GM23338 (cell line): ENCODE measurements around the gene GPR4. TPM values are rescaled to one million over a fixed set of nuclear protein-coding genes. Genes with fewer than 3 reads are reported as not detected.

Experiments
- ATAC-seq: fragments of 200-7000 bp; cut with Tn5 transposase; 3 replicates; pipeline ENCODE4 v1.9.1; 2020
- DNase-seq: peaks from one replicate; pipeline ENCODE4 v3.0.0-alpha.2; 2015; ENCODE audit warnings: low spot score
- H2AFZ ChIP-seq: fragments of 200-600 bp; sonication (generic); 2 replicates; pipeline ENCODE4 v1.8.0; 2016; ENCODE audit warnings: antibody characterized with exemption, mild to moderate bottlenecking, moderate library complexity
- H3F3A ChIP-seq: fragments of 200-600 bp; sonication (generic); replicated peaks from 2 replicates; pipeline ENCODE4 v1.8.0; 2017; ENCODE audit warnings: antibody characterized with exemption, mixed run types, low read depth
- H3K27ac ChIP-seq: fragments of 200-600 bp; sonication (generic); 2 replicates; pipeline ENCODE4 v1.6.1; 2016; ENCODE audit warnings: low read depth
- H3K27me3 ChIP-seq: fragments of 200-600 bp; sonication (generic); 2 replicates; pipeline ENCODE4 v1.8.0; 2016; ENCODE audit warnings: mild to moderate bottlenecking, mixed run types, moderate library complexity; ENCODE audit not compliant: insufficient read depth
- H3K36me3 ChIP-seq: fragments of 200-600 bp; sonication (generic); 2 replicates; pipeline ENCODE4 v1.8.0; 2016; ENCODE audit warnings: mild to moderate bottlenecking; ENCODE audit not compliant: insufficient read depth
- H3K4me1 ChIP-seq: fragments of 200-600 bp; sonication (generic); 2 replicates; pipeline ENCODE4 v1.8.0; 2016; ENCODE audit warnings: mild to moderate bottlenecking, moderate library complexity; ENCODE audit not compliant: insufficient read depth
- H3K4me2 ChIP-seq: fragments of 200-600 bp; sonication (generic); 2 replicates; pipeline ENCODE4 v1.7.1; 2017; ENCODE audit warnings: mixed run types
- H3K4me3 ChIP-seq: fragments of 200-600 bp; sonication (generic); 2 replicates; pipeline ENCODE4 v1.6.1; 2016; ENCODE audit warnings: mixed run types
- H3K79me2 ChIP-seq: fragments of 200-600 bp; sonication (generic); replicated peaks from 2 replicates; pipeline ENCODE4 v1.8.0; 2017; ENCODE audit warnings: mild to moderate bottlenecking; ENCODE audit not compliant: insufficient read depth
- H3K9me2 ChIP-seq: fragments of 200-600 bp; sonication (generic); 2 replicates; pipeline ENCODE4 v1.8.0; 2017; ENCODE audit not compliant: insufficient read depth
- H4K20me1 ChIP-seq: fragments of 200-600 bp; sonication (generic); replicated peaks from 2 replicates; pipeline ENCODE4 v1.8.0; 2017; ENCODE audit warnings: mild to moderate bottlenecking; ENCODE audit not compliant: insufficient read depth
- H3K27ac Mint-ChIP-seq: 2 replicates; pipeline ENCODE4 v1.8.0; 2020; ENCODE audit warnings: inconsistent platforms, mild to moderate bottlenecking, moderate library complexity, mixed read lengths
- H3K27me3 Mint-ChIP-seq: 3 replicates; pipeline ENCODE4 v1.8.0; 2022; ENCODE audit warnings: low read depth, mild to moderate bottlenecking, moderate library complexity, mixed read lengths, inconsistent platforms; ENCODE audit not compliant: insufficient read depth, poor library complexity
- H3K36me3 Mint-ChIP-seq: 3 replicates; pipeline ENCODE4 v1.8.0; 2021; ENCODE audit warnings: low read depth, mild to moderate bottlenecking, inconsistent platforms, moderate library complexity, mixed read lengths
- H3K4me1 Mint-ChIP-seq: 3 replicates; pipeline ENCODE4 v1.8.0; 2020; ENCODE audit warnings: mild to moderate bottlenecking, inconsistent platforms, mixed read lengths
- H3K4me3 Mint-ChIP-seq: 3 replicates; pipeline ENCODE4 v1.8.0; 2021; ENCODE audit warnings: moderate library complexity, mild to moderate bottlenecking, inconsistent platforms, mixed read lengths
- H3K9me3 Mint-ChIP-seq: 3 replicates; pipeline ENCODE4 v1.8.0; 2020; ENCODE audit warnings: moderate library complexity, mild to moderate bottlenecking, inconsistent platforms, mixed read lengths
- EZH2 ChIP-seq: fragments of 200-600 bp; sonication (generic); IDR thresholded peaks from one replicate; pipeline ENCODE4 v1.8.0; 2017; ENCODE audit warnings: antibody characterized with exemption, mild to moderate bottlenecking, low read depth; ENCODE audit not compliant: unreplicated experiment
- EZH2phosphoT487 ChIP-seq: fragments of 200-600 bp; sonication (generic); IDR thresholded peaks from one replicate; pipeline ENCODE4 v1.8.1; 2018; ENCODE audit warnings: antibody characterized with exemption; ENCODE audit not compliant: unreplicated experiment
- JUNB ChIP-seq: IDR thresholded peaks from one replicate; pipeline ENCODE4 v1.6.1; 2016; ENCODE audit warnings: antibody characterized with exemption; ENCODE audit not compliant: unreplicated experiment
- NANOG ChIP-seq: IDR thresholded peaks from 2 replicates; pipeline ENCODE4 v1.6.1; 2016; ENCODE audit warnings: antibody characterized with exemption, borderline replicate concordance
- POLR2AphosphoS5 ChIP-seq: IDR thresholded peaks from 2 replicates; pipeline ENCODE4 v1.6.1; 2016; ENCODE audit warnings: antibody characterized with exemption, low read depth
- REST ChIP-seq: IDR thresholded peaks from one replicate; pipeline ENCODE4 v1.6.1; 2018; ENCODE audit warnings: antibody characterized with exemption; ENCODE audit not compliant: unreplicated experiment
- STAT1 ChIP-seq: IDR thresholded peaks from one replicate; pipeline ENCODE4 v1.6.1; 2016; ENCODE audit warnings: antibody characterized with exemption; ENCODE audit not compliant: unreplicated experiment
- ZNF114 ChIP-seq: fragments of 250-450 bp; sonication (Bioruptor Pico); IDR thresholded peaks from 2 replicates; pipeline ENCODE4 v1.5.0; 2020; ENCODE audit warnings: mild to moderate bottlenecking, moderate library complexity
- ZNF331 ChIP-seq: fragments of 250-450 bp; sonication (Bioruptor Pico); IDR thresholded peaks from 2 replicates; pipeline ENCODE4 v1.5.0; 2020; ENCODE audit warnings: low read depth, mild to moderate bottlenecking, moderate library complexity
- polyA plus RNA-seq: library from polyadenylated mRNA; unstranded; fragments of >200 nt; fragmentation: Nextera tagmentation; extraction: Ambion mirVana; gene quantifications from 2 replicates; pipeline ENCODE4 v1.2.1, GENCODE V29; 2016
- total RNA-seq: library from RNA; depleted of rRNA; stranded (reverse); fragments of >200 nt; shearing (Covaris generic); gene quantifications from 2 replicates; pipeline ENCODE4 v1.2.3, GENCODE V29; 2014
- TF ChIP-seq, protein P1 (sequence below): fragments of 250-450 bp; sonication (Bioruptor Pico); IDR thresholded peaks from 2 replicates; pipeline ENCODE4 v1.5.0; 2020; ENCODE audit warnings: mild to moderate bottlenecking, moderate library complexity
- TF ChIP-seq, protein P2 (sequence below): IDR thresholded peaks from 2 replicates; pipeline ENCODE4 v1.6.1; 2016; ENCODE audit warnings: antibody characterized with exemption
- TF ChIP-seq, protein P3 (sequence below), 2 experiments: fragments of 200-600 bp in 1 of 2; sonication (generic) in 1 of 2; conservative IDR thresholded peaks; 2 replicates each; pipeline versions ENCODE4 v1.5.1 to v1.6.1; 2016 to 2017; ENCODE audit warnings: antibody characterized with exemption in 2 of 2, low read depth in 2 of 2, mild to moderate bottlenecking in 2 of 2, moderate library complexity in 1 of 2

The GPR4 gene
- total and polyA plus RNA-seq, 2 experiments from 2014 or later: 0.06 to 0.14 TPM

DNA sequence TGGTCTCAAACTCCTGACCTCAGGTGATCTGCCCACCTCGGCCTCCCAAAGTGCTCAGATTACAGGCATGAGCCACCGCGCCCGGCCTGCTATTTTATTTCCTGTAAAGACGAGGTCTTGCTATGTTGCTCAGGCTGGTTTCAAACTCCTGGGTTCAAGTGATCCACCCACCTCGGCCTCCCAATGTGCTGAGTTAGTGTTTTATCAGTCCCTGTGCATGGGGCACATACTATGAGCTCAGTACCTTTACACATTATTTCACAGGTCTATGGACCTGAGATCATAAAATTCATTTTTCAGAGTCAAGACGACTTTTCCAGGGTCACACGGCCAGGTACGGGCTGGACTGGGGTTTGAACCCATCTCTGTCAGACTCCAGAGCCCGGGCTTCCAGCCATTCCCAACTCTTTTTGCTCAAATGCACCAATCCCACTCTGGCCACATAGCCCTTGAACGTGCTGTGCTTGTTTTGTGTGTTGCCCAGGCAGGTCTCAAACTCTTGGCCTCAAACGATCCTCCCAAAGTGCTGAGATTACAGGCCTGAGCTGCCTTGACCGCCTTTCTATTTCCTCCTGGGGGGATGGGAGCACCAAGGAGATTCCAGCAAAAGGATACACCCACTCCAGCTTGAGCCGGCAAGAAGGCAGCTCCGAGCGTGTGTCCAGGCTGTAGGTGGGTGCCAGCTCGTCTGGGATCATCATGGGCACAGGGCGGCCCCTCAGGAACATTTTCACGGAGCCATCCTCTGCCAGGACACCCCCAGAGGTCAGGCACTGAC, 36.1 kb upstream of the GPR4 start (continued):
- TF ChIP-seq, protein P1, sequence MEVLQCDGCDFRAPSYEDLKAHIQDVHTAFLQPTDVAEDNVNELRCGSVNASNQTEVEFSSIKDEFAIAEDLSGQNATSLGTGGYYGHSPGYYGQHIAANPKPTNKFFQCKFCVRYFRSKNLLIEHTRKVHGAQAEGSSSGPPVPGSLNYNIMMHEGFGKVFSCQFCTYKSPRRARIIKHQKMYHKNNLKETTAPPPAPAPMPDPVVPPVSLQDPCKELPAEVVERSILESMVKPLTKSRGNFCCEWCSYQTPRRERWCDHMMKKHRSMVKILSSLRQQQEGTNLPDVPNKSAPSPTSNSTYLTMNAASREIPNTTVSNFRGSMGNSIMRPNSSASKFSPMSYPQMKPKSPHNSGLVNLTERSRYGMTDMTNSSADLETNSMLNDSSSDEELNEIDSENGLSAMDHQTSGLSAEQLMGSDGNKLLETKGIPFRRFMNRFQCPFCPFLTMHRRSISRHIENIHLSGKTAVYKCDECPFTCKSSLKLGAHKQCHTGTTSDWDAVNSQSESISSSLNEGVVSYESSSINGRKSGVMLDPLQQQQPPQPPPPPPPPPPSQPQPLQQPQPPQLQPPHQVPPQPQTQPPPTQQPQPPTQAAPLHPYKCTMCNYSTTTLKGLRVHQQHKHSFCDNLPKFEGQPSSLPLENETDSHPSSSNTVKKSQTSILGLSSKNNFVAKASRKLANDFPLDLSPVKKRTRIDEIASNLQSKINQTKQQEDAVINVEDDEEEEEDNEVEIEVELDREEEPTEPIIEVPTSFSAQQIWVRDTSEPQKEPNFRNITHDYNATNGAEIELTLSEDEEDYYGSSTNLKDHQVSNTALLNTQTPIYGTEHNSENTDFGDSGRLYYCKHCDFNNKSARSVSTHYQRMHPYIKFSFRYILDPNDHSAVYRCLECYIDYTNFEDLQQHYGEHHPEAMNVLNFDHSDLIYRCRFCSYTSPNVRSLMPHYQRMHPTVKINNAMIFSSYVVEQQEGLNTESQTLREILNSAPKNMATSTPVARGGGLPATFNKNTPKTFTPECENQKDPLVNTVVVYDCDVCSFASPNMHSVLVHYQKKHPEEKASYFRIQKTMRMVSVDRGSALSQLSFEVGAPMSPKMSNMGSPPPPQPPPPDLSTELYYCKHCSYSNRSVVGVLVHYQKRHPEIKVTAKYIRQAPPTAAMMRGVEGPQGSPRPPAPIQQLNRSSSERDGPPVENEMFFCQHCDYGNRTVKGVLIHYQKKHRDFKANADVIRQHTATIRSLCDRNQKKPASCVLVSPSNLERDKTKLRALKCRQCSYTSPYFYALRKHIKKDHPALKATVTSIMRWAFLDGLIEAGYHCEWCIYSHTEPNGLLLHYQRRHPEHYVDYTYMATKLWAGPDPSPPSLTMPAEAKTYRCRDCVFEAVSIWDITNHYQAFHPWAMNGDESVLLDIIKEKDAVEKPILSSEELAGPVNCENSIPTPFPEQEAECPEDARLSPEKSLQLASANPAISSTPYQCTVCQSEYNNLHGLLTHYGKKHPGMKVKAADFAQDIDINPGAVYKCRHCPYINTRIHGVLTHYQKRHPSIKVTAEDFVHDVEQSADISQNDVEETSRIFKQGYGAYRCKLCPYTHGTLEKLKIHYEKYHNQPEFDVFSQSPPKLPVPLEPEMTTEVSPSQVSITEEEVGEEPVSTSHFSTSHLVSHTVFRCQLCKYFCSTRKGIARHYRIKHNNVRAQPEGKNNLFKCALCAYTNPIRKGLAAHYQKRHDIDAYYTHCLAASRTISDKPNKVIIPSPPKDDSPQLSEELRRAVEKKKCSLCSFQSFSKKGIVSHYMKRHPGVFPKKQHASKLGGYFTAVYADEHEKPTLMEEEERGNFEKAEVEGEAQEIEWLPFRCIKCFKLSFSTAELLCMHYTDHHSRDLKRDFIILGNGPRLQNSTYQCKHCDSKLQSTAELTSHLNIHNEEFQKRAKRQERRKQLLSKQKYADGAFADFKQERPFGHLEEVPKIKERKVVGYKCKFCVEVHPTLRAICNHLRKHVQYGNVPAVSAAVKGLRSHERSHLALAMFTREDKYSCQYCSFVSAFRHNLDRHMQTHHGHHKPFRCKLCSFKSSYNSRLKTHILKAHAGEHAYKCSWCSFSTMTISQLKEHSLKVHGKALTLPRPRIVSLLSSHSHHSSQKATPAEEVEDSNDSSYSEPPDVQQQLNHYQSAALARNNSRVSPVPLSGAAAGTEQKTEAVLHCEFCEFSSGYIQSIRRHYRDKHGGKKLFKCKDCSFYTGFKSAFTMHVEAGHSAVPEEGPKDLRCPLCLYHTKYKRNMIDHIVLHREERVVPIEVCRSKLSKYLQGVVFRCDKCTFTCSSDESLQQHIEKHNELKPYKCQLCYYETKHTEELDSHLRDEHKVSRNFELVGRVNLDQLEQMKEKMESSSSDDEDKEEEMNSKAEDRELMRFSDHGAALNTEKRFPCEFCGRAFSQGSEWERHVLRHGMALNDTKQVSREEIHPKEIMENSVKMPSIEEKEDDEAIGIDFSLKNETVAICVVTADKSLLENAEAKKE: no peak
- TF ChIP-seq STAT1 (no peak), NANOG (no peak), EZH2 (no peak), ZNF114 (CRISPR knock-in tag) (no peak)

DNA sequence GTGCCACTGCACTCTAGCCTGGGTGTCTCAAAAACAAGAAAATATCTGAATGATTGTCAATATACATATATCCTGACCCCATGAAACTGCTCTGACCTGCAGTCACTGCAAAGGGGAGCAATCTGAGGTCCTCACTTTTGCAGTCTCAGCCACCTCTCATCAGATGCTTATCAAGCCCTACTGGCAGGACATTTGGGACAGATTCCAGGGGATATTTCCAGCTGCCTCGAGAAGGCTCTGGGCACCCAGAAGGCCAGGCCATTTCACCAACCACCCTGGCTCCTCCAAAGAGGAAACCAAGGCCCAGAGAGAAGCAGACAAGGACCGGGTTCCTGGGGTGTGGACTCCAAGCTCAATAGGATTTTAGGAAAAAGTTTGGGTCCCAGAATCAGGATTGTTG, 34.9 kb upstream of the GPR4 start:
- peaks cover 33% of the 10 kb centered on the region for H3K27me3 Mint-ChIP-seq
- DNase-seq (no peak), ATAC-seq (no peak)
- H3K27ac Mint-ChIP-seq: no peak overlapping the region
- H4K20me1 ChIP-seq: no peaks in the 10 kb centered on the region
- H2AFZ ChIP-seq: no peak overlapping the region
- peaks cover 35% of the 10 kb centered on the region for H3F3A ChIP-seq
- H3K4me1 ChIP-seq: peaks cover 26% of the 10 kb centered on the region
- no peaks in the 10 kb centered on the region for H3K79me2 ChIP-seq
- no peak overlapping the region for H3K4me2 ChIP-seq
- H3K4me3 ChIP-seq: no peak overlapping the region
- no peak overlapping the region for H3K27ac ChIP-seq
- peaks cover 31% of the 10 kb centered on the region for H3K4me1 Mint-ChIP-seq
- no peaks in the 10 kb centered on the region for H3K27me3 ChIP-seq
- H3K9me3 Mint-ChIP-seq: peaks cover 3% of the 10 kb centered on the region; the same call in 2 of the 3 replicates
- H3K36me3 Mint-ChIP-seq: no peaks in the 10 kb centered on the region; the same call in 2 of the 3 replicates
- H3K9me2 ChIP-seq: no peaks in the 10 kb centered on the region
- H3K36me3 ChIP-seq: no peaks in the 10 kb centered on the region
- no peak overlapping the region for H3K4me3 Mint-ChIP-seq
- TF ChIP-seq ZNF114 (CRISPR knock-in tag) (no peak), REST (no peak), JUNB (no peak), STAT1 (no peak), EZH2phosphoT487 (no peak), EZH2 (no peak), ZNF331 (CRISPR knock-in tag) (no peak), POLR2AphosphoS5 (no peak)
- TF ChIP-seq, protein P2, sequence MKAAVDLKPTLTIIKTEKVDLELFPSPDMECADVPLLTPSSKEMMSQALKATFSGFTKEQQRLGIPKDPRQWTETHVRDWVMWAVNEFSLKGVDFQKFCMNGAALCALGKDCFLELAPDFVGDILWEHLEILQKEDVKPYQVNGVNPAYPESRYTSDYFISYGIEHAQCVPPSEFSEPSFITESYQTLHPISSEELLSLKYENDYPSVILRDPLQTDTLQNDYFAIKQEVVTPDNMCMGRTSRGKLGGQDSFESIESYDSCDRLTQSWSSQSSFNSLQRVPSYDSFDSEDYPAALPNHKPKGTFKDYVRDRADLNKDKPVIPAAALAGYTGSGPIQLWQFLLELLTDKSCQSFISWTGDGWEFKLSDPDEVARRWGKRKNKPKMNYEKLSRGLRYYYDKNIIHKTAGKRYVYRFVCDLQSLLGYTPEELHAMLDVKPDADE: no peak
- TF ChIP-seq, protein P3, sequence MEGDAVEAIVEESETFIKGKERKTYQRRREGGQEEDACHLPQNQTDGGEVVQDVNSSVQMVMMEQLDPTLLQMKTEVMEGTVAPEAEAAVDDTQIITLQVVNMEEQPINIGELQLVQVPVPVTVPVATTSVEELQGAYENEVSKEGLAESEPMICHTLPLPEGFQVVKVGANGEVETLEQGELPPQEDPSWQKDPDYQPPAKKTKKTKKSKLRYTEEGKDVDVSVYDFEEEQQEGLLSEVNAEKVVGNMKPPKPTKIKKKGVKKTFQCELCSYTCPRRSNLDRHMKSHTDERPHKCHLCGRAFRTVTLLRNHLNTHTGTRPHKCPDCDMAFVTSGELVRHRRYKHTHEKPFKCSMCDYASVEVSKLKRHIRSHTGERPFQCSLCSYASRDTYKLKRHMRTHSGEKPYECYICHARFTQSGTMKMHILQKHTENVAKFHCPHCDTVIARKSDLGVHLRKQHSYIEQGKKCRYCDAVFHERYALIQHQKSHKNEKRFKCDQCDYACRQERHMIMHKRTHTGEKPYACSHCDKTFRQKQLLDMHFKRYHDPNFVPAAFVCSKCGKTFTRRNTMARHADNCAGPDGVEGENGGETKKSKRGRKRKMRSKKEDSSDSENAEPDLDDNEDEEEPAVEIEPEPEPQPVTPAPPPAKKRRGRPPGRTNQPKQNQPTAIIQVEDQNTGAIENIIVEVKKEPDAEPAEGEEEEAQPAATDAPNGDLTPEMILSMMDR (conservative IDR thresholded peaks at IDR 0.05; ENCODE audit: low read depth in 2 of 2): no peak
